Measurements from ENCODE around the gene SYF2.
A peak's percentile ranks its signal among the peaks of the same experiment; 100 is the strongest.
"Not testable (repeated sequence)": the region's sequence is repeated elsewhere in the genome, so short reads cannot be mapped to it uniquely, and the experiment has no call there.

The SYF2 gene

GRCh38 chr1:25245809-25246599, 13.7 kb upstream of the SYF2 start:
- DNase-seq, result peak in 1 of 2 donors; percentile 33

GRCh38 chr1:25245393-25245792, 13.1 kb upstream of the SYF2 start:
- peak in 1 of 2 donors; percentile 22 for DNase-seq

- no peak for DNase-seq
Observed at GRCh38 chr1:25243907-25244306, 11.6 kb upstream of the SYF2 start.

GRCh38 chr1:25239681-25240541, 7.6 kb upstream of the SYF2 start:
- peak; percentile 96 to 97 for DNase-seq

GRCh38 chr1:25238046-25238445, 5.7 kb upstream of the SYF2 start:
- DNase-seq, result no peak

GRCh38 chr1:25236261-25236660, 4.0 kb upstream of the SYF2 start:
- not testable (repeated sequence) for DNase-seq

GRCh38 chr1:25235411-25235810, 3.1 kb upstream of the SYF2 start:
- DNase-seq, result not testable (repeated sequence)

GRCh38 chr1:25232866-25233784, 823 bp upstream of the SYF2 start:
- DNase-seq, result peak; percentile 83 to 88

- no peak for DNase-seq
Observed at GRCh38 chr1:25223471-25223870, 8.8 kb downstream of the SYF2 start.

GRCh38 chr1:25222606-25223005, 9.7 kb downstream of the SYF2 start:
- DNase-seq, result no peak

GRCh38 chr1:25220666-25221065, 11.6 kb downstream of the SYF2 start:
- DNase-seq, result no peak

- no peak for DNase-seq
Observed at GRCh38 chr1:25219661-25220251, 12.5 kb downstream of the SYF2 start.

GRCh38 chr1:25217598-25218232, 14.6 kb downstream of the SYF2 start:
- no peak for DNase-seq

GRCh38 chr1:25217015-25217414, 15.3 kb downstream of the SYF2 start:
- no peak for DNase-seq

GRCh38 chr1:25216123-25216522, 16.2 kb downstream of the SYF2 start:
- DNase-seq, result no peak

- DNase-seq, result no peak
Observed at GRCh38 chr1:25212725-25213124, 19.6 kb downstream of the SYF2 start.

GRCh38 chr1:25210728-25211127, 21.6 kb downstream of the SYF2 start:
- DNase-seq, result no peak

- no peak for DNase-seq
Observed at GRCh38 chr1:25209516-25209915, 22.8 kb downstream of the SYF2 start.

- no peak for DNase-seq
Observed at GRCh38 chr1:25208561-25209222, 23.6 kb downstream of the SYF2 start.

GRCh38 chr1:25208092-25208491, 24.2 kb downstream of the SYF2 start:
- DNase-seq, result no peak

GRCh38 chr1:25206201-25206600, 26.1 kb downstream of the SYF2 start:
- DNase-seq, result no peak
